ENCODE measurements around the gene TEX53.

- TF ChIP-seq POLR2AphosphoS5 (IDR thresholded peaks at IDR 0.05) (no peak), SMC3 (conservative IDR thresholded peaks at IDR 0.05; ENCODE audit: poor library complexity) (no peak), CTCF (IDR thresholded peaks at IDR 0.05; ENCODE audit: poor library complexity, severe bottlenecking) (no peak), MXI1 (conservative IDR thresholded peaks at IDR 0.05; ENCODE audit: poor library complexity, severe bottlenecking) (no peak), RAD21 (conservative IDR thresholded peaks at IDR 0.05) (no peak), EZH2 (IDR thresholded peaks at IDR 0.05; ENCODE audit: borderline replicate concordance, insufficient read depth, low read length, poor library complexity, severe bottlenecking) (no peak), REST (IDR thresholded peaks at IDR 0.05; ENCODE audit: borderline replicate concordance) (no peak), EP300 (conservative IDR thresholded peaks at IDR 0.05; ENCODE audit: poor library complexity, severe bottlenecking) (no peak)
These were observed 19.2 kb downstream of the TEX53 start for GRCh38 chr9:114638404-114638803.
